Vagina (tissue), 2 donors: ENCODE data around the gene PMS2.
"Not testable (repeated sequence)": the region's sequence is repeated elsewhere in the genome, so short reads cannot be mapped to it uniquely, and the experiment has no call there.

ENCODE experiments used
- POLR2A ChIP-seq, 2 donors: fragments of 450-650 bp; IDR thresholded peaks; one replicate each; pipeline ENCODE4 v1.6.1; 2017; ENCODE audit warnings: antibody characterized with exemption in 2 of 2, mild to moderate bottlenecking in 2 of 2, moderate library complexity in 2 of 2
- POLR2AphosphoS5 ChIP-seq, 2 donors: sonication (generic); formaldehyde crosslinking; IDR thresholded peaks; one replicate each; pipeline ENCODE4 v1.9.0; 2017; ENCODE audit warnings: antibody characterized with exemption in 2 of 2, mild to moderate bottlenecking in 2 of 2, low read depth in 1 of 2; ENCODE audit not compliant: insufficient read depth in 1 of 2
- TF ChIP-seq, protein P1 (sequence below), 3 experiments: fragments of 450-650 bp in 2 of 3; fragments of 200-600 bp in 1 of 3; sonication (generic) in 1 of 3; IDR thresholded peaks; one replicate each; pipeline ENCODE4 v1.5.1; 2017 to 2019; ENCODE audit warnings: antibody characterized with exemption in 3 of 3, mild to moderate bottlenecking in 2 of 3, moderate library complexity in 2 of 3

DNA sequence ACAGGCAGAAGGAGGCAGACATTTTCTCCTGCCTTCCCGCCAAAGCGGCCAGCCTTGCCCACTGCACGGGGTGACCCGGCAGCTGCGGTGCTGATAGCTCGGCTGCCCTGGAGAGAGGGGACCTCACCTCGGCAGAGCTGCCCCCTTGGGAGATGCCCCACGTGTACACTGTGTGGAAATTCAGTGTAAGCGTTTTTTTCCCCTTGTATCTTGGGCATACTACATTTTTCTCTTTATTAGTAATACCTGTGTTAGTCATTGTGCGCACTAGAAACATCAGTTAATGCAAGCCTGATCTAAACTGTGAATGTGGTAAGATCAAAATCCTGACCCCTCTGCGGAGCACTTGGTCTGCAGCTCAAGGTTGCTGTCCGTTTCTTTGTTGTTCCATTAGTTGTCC lies 84.2 kb downstream of the PMS2 start:
- TF ChIP-seq, protein P1, sequence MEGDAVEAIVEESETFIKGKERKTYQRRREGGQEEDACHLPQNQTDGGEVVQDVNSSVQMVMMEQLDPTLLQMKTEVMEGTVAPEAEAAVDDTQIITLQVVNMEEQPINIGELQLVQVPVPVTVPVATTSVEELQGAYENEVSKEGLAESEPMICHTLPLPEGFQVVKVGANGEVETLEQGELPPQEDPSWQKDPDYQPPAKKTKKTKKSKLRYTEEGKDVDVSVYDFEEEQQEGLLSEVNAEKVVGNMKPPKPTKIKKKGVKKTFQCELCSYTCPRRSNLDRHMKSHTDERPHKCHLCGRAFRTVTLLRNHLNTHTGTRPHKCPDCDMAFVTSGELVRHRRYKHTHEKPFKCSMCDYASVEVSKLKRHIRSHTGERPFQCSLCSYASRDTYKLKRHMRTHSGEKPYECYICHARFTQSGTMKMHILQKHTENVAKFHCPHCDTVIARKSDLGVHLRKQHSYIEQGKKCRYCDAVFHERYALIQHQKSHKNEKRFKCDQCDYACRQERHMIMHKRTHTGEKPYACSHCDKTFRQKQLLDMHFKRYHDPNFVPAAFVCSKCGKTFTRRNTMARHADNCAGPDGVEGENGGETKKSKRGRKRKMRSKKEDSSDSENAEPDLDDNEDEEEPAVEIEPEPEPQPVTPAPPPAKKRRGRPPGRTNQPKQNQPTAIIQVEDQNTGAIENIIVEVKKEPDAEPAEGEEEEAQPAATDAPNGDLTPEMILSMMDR (IDR thresholded peaks at IDR 0.05) = not testable (repeated sequence)
- not testable (repeated sequence) for TF ChIP-seq POLR2A (IDR thresholded peaks at IDR 0.05); POLR2AphosphoS5 (IDR thresholded peaks at IDR 0.05; ENCODE audit: insufficient read depth in 1 of 2, low read depth in 1 of 2)
